Stomach (tissue), 4 donors: ENCODE data around the gene RIMKLA.

Source experiments
- POLR2A ChIP-seq, 4 donors: fragments of 450-650 bp; IDR thresholded peaks; one replicate each; pipeline ENCODE4 v1.6.1; 2016; ENCODE audit warnings: antibody characterized with exemption in 4 of 4, control low read depth in 2 of 4, mild to moderate bottlenecking in 1 of 4, moderate library complexity in 1 of 4
- POLR2AphosphoS5 ChIP-seq, 3 donors: sonication (generic); formaldehyde crosslinking; IDR thresholded peaks; one replicate each; pipeline ENCODE4 v1.6.1; 2016; ENCODE audit warnings: antibody characterized with exemption in 3 of 3
- TF ChIP-seq, protein P1 (sequence below), 7 experiments: fragments of 450-650 bp in 4 of 7; fragments of 200-600 bp in 3 of 7; sonication (generic) in 3 of 7; IDR thresholded peaks; one replicate each; pipeline ENCODE4 v1.5.1; 2016 to 2019; ENCODE audit warnings: antibody characterized with exemption in 7 of 7, control low read depth in 2 of 7, mild to moderate bottlenecking in 1 of 7

DNA sequence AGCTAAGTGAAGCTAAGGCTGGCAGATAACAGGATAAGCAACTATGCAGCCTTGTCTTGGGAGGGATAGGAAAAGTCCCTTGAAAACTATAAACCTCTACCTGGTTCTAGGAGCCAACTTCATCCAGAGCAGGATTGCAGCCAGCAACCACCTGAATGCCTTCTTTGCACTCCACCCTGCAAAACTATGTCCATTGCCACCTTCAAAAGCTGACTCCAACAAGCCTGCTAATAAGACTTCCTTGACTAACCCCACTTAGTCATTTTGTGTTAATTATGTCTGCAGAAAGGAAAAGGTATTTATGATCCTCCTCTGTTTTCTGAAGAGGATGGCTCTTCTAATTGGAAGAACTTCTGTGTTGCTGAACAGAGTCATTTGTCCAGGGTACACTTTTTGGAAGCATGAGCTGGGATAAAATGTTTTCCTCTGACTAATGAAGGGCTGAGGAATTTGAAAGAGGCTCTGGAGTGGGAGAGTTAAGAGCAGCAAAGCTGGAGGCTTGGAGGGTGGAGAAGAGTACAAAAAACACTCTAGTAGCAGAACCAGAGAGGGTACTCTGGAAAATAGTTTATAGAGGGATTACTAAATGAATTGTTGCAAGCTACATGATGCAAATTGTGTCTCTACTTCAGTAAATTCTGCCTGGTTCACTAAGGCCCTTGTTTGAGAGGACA is 9.6 kb upstream of the RIMKLA start:
- TF ChIP-seq POLR2AphosphoS5 (IDR thresholded peaks at IDR 0.05) (no peak), POLR2A (IDR thresholded peaks at IDR 0.05) (no peak)
- TF ChIP-seq, protein P1, sequence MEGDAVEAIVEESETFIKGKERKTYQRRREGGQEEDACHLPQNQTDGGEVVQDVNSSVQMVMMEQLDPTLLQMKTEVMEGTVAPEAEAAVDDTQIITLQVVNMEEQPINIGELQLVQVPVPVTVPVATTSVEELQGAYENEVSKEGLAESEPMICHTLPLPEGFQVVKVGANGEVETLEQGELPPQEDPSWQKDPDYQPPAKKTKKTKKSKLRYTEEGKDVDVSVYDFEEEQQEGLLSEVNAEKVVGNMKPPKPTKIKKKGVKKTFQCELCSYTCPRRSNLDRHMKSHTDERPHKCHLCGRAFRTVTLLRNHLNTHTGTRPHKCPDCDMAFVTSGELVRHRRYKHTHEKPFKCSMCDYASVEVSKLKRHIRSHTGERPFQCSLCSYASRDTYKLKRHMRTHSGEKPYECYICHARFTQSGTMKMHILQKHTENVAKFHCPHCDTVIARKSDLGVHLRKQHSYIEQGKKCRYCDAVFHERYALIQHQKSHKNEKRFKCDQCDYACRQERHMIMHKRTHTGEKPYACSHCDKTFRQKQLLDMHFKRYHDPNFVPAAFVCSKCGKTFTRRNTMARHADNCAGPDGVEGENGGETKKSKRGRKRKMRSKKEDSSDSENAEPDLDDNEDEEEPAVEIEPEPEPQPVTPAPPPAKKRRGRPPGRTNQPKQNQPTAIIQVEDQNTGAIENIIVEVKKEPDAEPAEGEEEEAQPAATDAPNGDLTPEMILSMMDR (IDR thresholded peaks at IDR 0.05): no peak
